Measurements from ENCODE around the gene TCTN1. TPM values are rescaled to one million over a fixed set of nuclear protein-coding genes. Genes with fewer than 3 reads are reported as not detected.
A peak's percentile ranks its signal among the peaks of the same experiment; 100 is the strongest.
"Not testable (repeated sequence)": the region's sequence is repeated elsewhere in the genome, so short reads cannot be mapped to it uniquely, and the experiment has no call there.

The TCTN1 gene
- total RNA-seq: 10 to 100 TPM in 1 of 3 donors, 1 to 10 TPM in 2; 7.2 to 23.7 (median 8.2) TPM
- long read RNA-seq, donor 1, partial matches to known transcripts: 2 of 19 reads
- long read RNA-seq, donor 1, other reads (novel, unspliced or antisense): 8 of 19 reads
- long read RNA-seq, donor 2, partial matches to known transcripts: 1 of 2 reads
- long read RNA-seq, donor 2, other reads (novel, unspliced or antisense): 0 of 2 reads

GRCh38 chr12:110613771-110614684 lies at the start of gene TCTN1:
TSS of gene TCTN1 (plus strand) at chr12:110614129. CDS start at chr12:110614183, 54 bp downstream.
- Histone ChIP-seq H3K4me1 (ENCODE audit: low read depth) (no peaks in the 10 kb centered on the region), H3K36me3 (ENCODE audit: low read depth) (no peaks in the 10 kb centered on the region), H3K4me3 (peak within 1 kb of the TSS; percentile 25), H3K9me3 (no peaks in the 10 kb centered on the region)
- intact Hi-C loops (cut with DNase I, micrococcal nuclease): no loop called here
- ATAC-seq (peak; percentile 100), DNase-seq (peak; percentile 98)
- TF ChIP-seq CTCF (IDR thresholded peaks at IDR 0.05): no peak

- no peaks in the 10 kb centered on the region for H3K9me3 ChIP-seq
- intact Hi-C loops (cut with DNase I, micrococcal nuclease): no loop called here
- no peak for TF ChIP-seq CTCF (IDR thresholded peaks at IDR 0.05)
- DNase-seq: no peak
- ATAC-seq: peak; percentile 62
- H3K4me3 ChIP-seq: no peak overlapping the region
- H3K36me3 ChIP-seq (ENCODE audit: low read depth): no peaks in the 10 kb centered on the region
- H3K4me1 ChIP-seq (ENCODE audit: low read depth): peaks cover 27% of the 10 kb centered on the region
These were observed 49.4 kb upstream of the TCTN1 start for GRCh38 chr12:110564471-110564991.

- no peaks in the 10 kb centered on the region for H3K36me3 ChIP-seq (ENCODE audit: low read depth)
- H3K9me3 ChIP-seq: peaks cover 4% of the 10 kb centered on the region
- peaks cover 27% of the 10 kb centered on the region for H3K4me1 ChIP-seq (ENCODE audit: low read depth)
- no peak for TF ChIP-seq CTCF (IDR thresholded peaks at IDR 0.05)
- no peak for ATAC-seq
- no peak for DNase-seq
- intact Hi-C loops (cut with DNase I, micrococcal nuclease): no loop called here
- no peak overlapping the region for H3K4me3 ChIP-seq
These were observed 47.7 kb upstream of the TCTN1 start for GRCh38 chr12:110565894-110566871.

- H3K4me1 ChIP-seq (ENCODE audit: low read depth): peaks cover 27% of the 10 kb centered on the region
- H3K4me3 ChIP-seq: no peak overlapping the region
- TF ChIP-seq CTCF (IDR thresholded peaks at IDR 0.05): no peak
- no peak for ATAC-seq
- intact Hi-C loops (cut with DNase I, micrococcal nuclease): no loop called here
- H3K9me3 ChIP-seq: peaks cover 11% of the 10 kb centered on the region
- DNase-seq: no peak
- H3K36me3 ChIP-seq (ENCODE audit: low read depth): no peaks in the 10 kb centered on the region
These were observed 46.9 kb upstream of the TCTN1 start for GRCh38 chr12:110566993-110567392.

- no peak for TF ChIP-seq CTCF (IDR thresholded peaks at IDR 0.05)
- DNase-seq (no peak), ATAC-seq (no peak)
- intact Hi-C loops (cut with DNase I, micrococcal nuclease): no loop called here
- Histone ChIP-seq H3K4me3 (no peak overlapping the region), H3K4me1 (ENCODE audit: low read depth) (peaks cover 20% of the 10 kb centered on the region), H3K9me3 (peaks cover 21% of the 10 kb centered on the region), H3K36me3 (ENCODE audit: low read depth) (no peaks in the 10 kb centered on the region)
These were observed 45.2 kb upstream of the TCTN1 start for GRCh38 chr12:110568752-110569151.

- intact Hi-C loops (cut with DNase I, micrococcal nuclease); H3K36me3 ChIP-seq (ENCODE audit: low read depth); DNase-seq; ATAC-seq; H3K4me3 ChIP-seq: not testable (repeated sequence)
- Histone ChIP-seq H3K9me3 (peaks cover 21% of the 10 kb centered on the region), H3K4me1 (ENCODE audit: low read depth) (peaks cover 23% of the 10 kb centered on the region)
These were observed 44.1 kb upstream of the TCTN1 start for GRCh38 chr12:110569838-110570237.

- intact Hi-C loops (cut with DNase I, micrococcal nuclease); DNase-seq; H3K36me3 ChIP-seq (ENCODE audit: low read depth); H3K4me3 ChIP-seq; ATAC-seq: not testable (repeated sequence)
- H3K4me1 ChIP-seq (ENCODE audit: low read depth): peaks cover 20% of the 10 kb centered on the region
- peaks cover 21% of the 10 kb centered on the region for H3K9me3 ChIP-seq
These were observed 43.1 kb upstream of the TCTN1 start for GRCh38 chr12:110570798-110571197.
